HepG2 (cell line): Measurements from ENCODE around the gene GRIN2D. TPM values are rescaled to one million over a fixed set of nuclear protein-coding genes. Genes with fewer than 3 reads are reported as not detected.
A peak's percentile ranks its signal among the peaks of the same experiment; 100 is the strongest.

ENCODE experiments used
- CC2D1A ChIP-seq: sonication (generic); formaldehyde crosslinking; IDR thresholded peaks from 2 replicates; pipeline ENCODE4 v1.8.1; 2023; ENCODE audit warnings: mild to moderate bottlenecking, missing genetic modification reagents
- FOXJ3 ChIP-seq: sonication (generic); formaldehyde crosslinking; IDR thresholded peaks from 2 replicates; pipeline ENCODE4 v1.4.0; 2020; ENCODE audit warnings: missing genetic modification reagents, mild to moderate bottlenecking, borderline replicate concordance
- GATAD2A ChIP-seq: IDR thresholded peaks from 2 replicates; pipeline ENCODE4 v1.6.1; 2016
- GMEB1 ChIP-seq: sonication (generic); formaldehyde crosslinking; IDR thresholded peaks from 2 replicates; pipeline ENCODE4 v1.5.1; 2020; ENCODE audit warnings: missing genetic modification reagents, mild to moderate bottlenecking, borderline replicate concordance
- HNRNPL ChIP-seq: fragments of 200-400 bp; formaldehyde crosslinking; IDR thresholded peaks from 2 replicates; pipeline ENCODE4 v1.6.1; 2017; ENCODE audit warnings: mild to moderate bottlenecking, low read depth, low read length
- KLF6 ChIP-seq: IDR thresholded peaks from 2 replicates; pipeline ENCODE4 v1.8.0; 2016; ENCODE audit warnings: missing biosample characterization, missing genetic modification reagents
- MTA3 ChIP-seq: sonication (generic); formaldehyde crosslinking; IDR thresholded peaks from 2 replicates; pipeline ENCODE4 v1.4.0; 2020; ENCODE audit warnings: missing genetic modification reagents
- SKIL ChIP-seq: sonication (generic); formaldehyde crosslinking; IDR thresholded peaks from 2 replicates; pipeline ENCODE4 v1.8.0; 2022; ENCODE audit warnings: missing genetic modification reagents, mild to moderate bottlenecking, moderate library complexity, borderline replicate concordance
- WIZ ChIP-seq: sonication (generic); formaldehyde crosslinking; IDR thresholded peaks from 2 replicates; pipeline ENCODE4 v1.5.1; 2020; ENCODE audit warnings: mild to moderate bottlenecking, missing genetic modification reagents
- ZBTB7A ChIP-seq: sonication (generic); formaldehyde crosslinking; IDR thresholded peaks from 2 replicates; pipeline ENCODE4 v1.8.0; 2022; ENCODE audit warnings: mild to moderate bottlenecking, missing genetic modification reagents
- ZHX1 ChIP-seq: sonication (generic); formaldehyde crosslinking; IDR thresholded peaks from 2 replicates; pipeline ENCODE4 v1.8.1; 2022; ENCODE audit warnings: low read depth, mild to moderate bottlenecking, missing genetic modification reagents
- ZNF230 ChIP-seq: sonication (generic); formaldehyde crosslinking; IDR thresholded peaks from 2 replicates; pipeline ENCODE4 v1.4.0; 2020; ENCODE audit warnings: mild to moderate bottlenecking, missing genetic modification reagents
- ZNF513 ChIP-seq: sonication (generic); formaldehyde crosslinking; conservative IDR thresholded peaks from 2 replicates; pipeline ENCODE4 v1.5.0; 2020; ENCODE audit warnings: missing genetic modification reagents
- ZNF556 ChIP-seq: sonication (generic); formaldehyde crosslinking; IDR thresholded peaks from 2 replicates; pipeline ENCODE4 v1.4.0; 2020; ENCODE audit warnings: mild to moderate bottlenecking, missing genetic modification reagents, borderline replicate concordance
- ZNF557 ChIP-seq: sonication (generic); formaldehyde crosslinking; IDR thresholded peaks from 2 replicates; pipeline ENCODE4 v1.4.0; 2020; ENCODE audit warnings: missing genetic modification reagents
- ZNF574 ChIP-seq: sonication (generic); formaldehyde crosslinking; IDR thresholded peaks from 2 replicates; pipeline ENCODE4 v1.4.0; 2020; ENCODE audit warnings: missing genetic modification reagents
- ZNF629 ChIP-seq: sonication (generic); formaldehyde crosslinking; conservative IDR thresholded peaks from 2 replicates; pipeline ENCODE4 v1.5.0; 2020; ENCODE audit warnings: missing genetic modification reagents
- ZNF720 ChIP-seq: sonication (generic); formaldehyde crosslinking; IDR thresholded peaks from 2 replicates; pipeline ENCODE4 v1.4.0; 2020; ENCODE audit warnings: missing genetic modification reagents
- ZNF792 ChIP-seq: IDR thresholded peaks from 2 replicates; pipeline ENCODE4 v1.6.1; 2016
- ZNF850 ChIP-seq: sonication (generic); formaldehyde crosslinking; conservative IDR thresholded peaks from 2 replicates; pipeline ENCODE4 v1.9.0; 2021; ENCODE audit warnings: mild to moderate bottlenecking, missing genetic modification reagents
- polyA plus RNA-seq, 8 experiments: library from polyadenylated mRNA; depleted of rRNA in 3 of 8; stranded (reverse) in 7 of 8; unstranded in 1 of 8; fragments of >200 nt; fragmentation: Illumina TruSeq in 4 of 8; extraction: Trizol in 4 of 8; gene quantifications; 2 replicates each; pipeline versions ENCODE4 v1.2.1 to v1.2.3, GENCODE V29; 2011 to 2016; ENCODE audit warnings: low read depth in 4 of 8, missing spikeins in 1 of 8, mixed read lengths in 1 of 8; ENCODE audit not compliant: insufficient read depth in 1 of 8
- total RNA-seq, 5 experiments: library from RNA; depleted of rRNA; stranded (reverse); fragments of >200 nt; fragmentation: Illumina TruSeq; extraction: Trizol; gene quantifications; 2 replicates each; pipeline ENCODE4 v1.2.3, GENCODE V29; 2016; ENCODE audit warnings: low read depth in 1 of 5

The GRIN2D gene
- total and polyA plus RNA-seq, 2 of the 13 experiments (the other 11 are each of a cell fraction or from before 2014, with no cell fraction given): 0.02 to 0.13 TPM

GRCh38 chr19:48363500-48363809, 30.0 kb upstream of the GRIN2D start (continued):
- TF ChIP-seq ZNF574 (CRISPR knock-in tag) (0 out of 2 replicates have a peak, but pooled peaks have one; percentile 14), ZBTB7A (CRISPR knock-in tag) (0 out of 2 replicates have a peak, but pooled peaks have one; percentile 48), KLF6 (CRISPR knock-in tag) (no peak), ZNF230 (peak; percentile 62; the same call in 1 of the 2 replicates), CC2D1A (CRISPR knock-in tag) (no peak), ZHX1 (CRISPR knock-in tag) (no peak), ZNF720 (0 out of 2 replicates have a peak, but pooled peaks have one; percentile 23), GMEB1 (no peak), SKIL (CRISPR knock-in tag) (no peak), GATAD2A (0 out of 2 replicates have a peak, but pooled peaks have one; percentile 29), ZNF792 (CRISPR knock-in tag) (0 out of 2 replicates have a peak, but pooled peaks have one; percentile 4), WIZ (0 out of 2 replicates have a peak, but pooled peaks have one; percentile 42), ZNF557 (CRISPR knock-in tag) (peak; percentile 92), ZNF513 (CRISPR knock-in tag) (0 out of 2 replicates have a peak, but pooled peaks have one; percentile 29), ZNF850 (CRISPR knock-in tag) (no peak), HNRNPL (0 out of 2 replicates have a peak, but pooled peaks have one; percentile 0), ZNF629 (peak; percentile 43; the same call in 1 of the 2 replicates), MTA3 (CRISPR knock-in tag) (no peak), FOXJ3 (CRISPR knock-in tag) (0 out of 2 replicates have a peak, but pooled peaks have one; percentile 15), ZNF556 (CRISPR knock-in tag) (0 out of 2 replicates have a peak, but pooled peaks have one; percentile 37)
